Gastrocnemius medialis (tissue), 4 donors: Measurements from ENCODE around the gene PRLH. TPM values are rescaled to one million over a fixed set of nuclear protein-coding genes. Genes with fewer than 3 reads are reported as not detected.

ENCODE experiments used
- ATAC-seq, 2 donors: fragments of 150-250 bp; one replicate each; pipeline ENCODE4 v1.9.1; 2016
- DNase-seq, 2 donors: peaks; one replicate each; pipeline ENCODE4 v3.0.0-alpha.2; 2019
- H3K27ac ChIP-seq, 4 donors: fragments of 200-600 bp; sonication (generic); 1 replicate in 1 of 4; 2 replicates in 3 of 4; pipeline ENCODE4 v1.5.1; 2016 to 2018; ENCODE audit warnings: mild to moderate bottlenecking in 2 of 4, moderate library complexity in 1 of 4
- H3K27me3 ChIP-seq, 3 donors: fragments of 200-600 bp; sonication (generic) in 2 of 3; 1 replicate in 1 of 3; 2 replicates in 2 of 3; pipeline versions ENCODE4 v1.5.1 to v1.6.0; 2016 to 2019; ENCODE audit warnings: mild to moderate bottlenecking in 1 of 3, moderate library complexity in 1 of 3
- H3K36me3 ChIP-seq, 2 donors: fragments of 200-600 bp; sonication (generic) in 1 of 2; one replicate each; pipeline ENCODE4 v1.5.1; 2017 to 2018
- H3K4me1 ChIP-seq, 2 donors: fragments of 200-600 bp; sonication (generic) in 1 of 2; one replicate each; pipeline ENCODE4 v1.5.1; 2016 to 2017; ENCODE audit warnings: mild to moderate bottlenecking in 2 of 2
- H3K4me3 ChIP-seq, 4 donors: fragments of 200-600 bp; sonication (generic) in 3 of 4; 1 replicate in 1 of 4; 2 replicates in 3 of 4; pipeline ENCODE4 v1.5.1; 2016 to 2019; ENCODE audit warnings: mild to moderate bottlenecking in 2 of 4
- H3K9me3 ChIP-seq, 3 donors: fragments of 200-600 bp; sonication (generic) in 2 of 3; 1 replicate in 1 of 3; 2 replicates in 2 of 3; pipeline ENCODE4 v1.5.1; 2016 to 2019
- POLR2A ChIP-seq, 2 donors: fragments of 450-650 bp; IDR thresholded peaks; one replicate each; pipeline ENCODE4 v1.6.1; 2017; ENCODE audit warnings: antibody characterized with exemption in 2 of 2, mild to moderate bottlenecking in 2 of 2, moderate library complexity in 2 of 2
- in situ Hi-C, 4 donors: fragments of 200-750 bp; cut with MboI; loops; one replicate each; pipeline versions ENCODE4 v1.15.0 to v1.8.0; 2017; ENCODE audit warnings: low sequenced_read_pairs in 4 of 4
- intact Hi-C: fragments of 100-400 bp; cut with DNase I; formaldehyde crosslinking; loops from one replicate; pipeline ENCODE4 v1.15.1; 2023; ENCODE audit warnings: low total_unique reads
- total RNA-seq, 4 donors: library from RNA; depleted of rRNA; stranded (reverse); fragments of >200 nt; gene quantifications; one replicate each; pipeline versions ENCODE4 v1.1.0 to v1.2.3, GENCODE V29; 2016
- TF ChIP-seq, protein P1 (sequence below), 5 experiments: fragments of 450-650 bp in 3 of 5; fragments of 200-600 bp in 2 of 5; sonication (generic) in 2 of 5; IDR thresholded peaks in 4 of 5; conservative IDR thresholded peaks in 1 of 5; 1 replicate in 4 of 5; 2 replicates in 1 of 5; pipeline ENCODE4 v1.5.1; 2016 to 2019; ENCODE audit warnings: antibody characterized with exemption in 5 of 5, mild to moderate bottlenecking in 3 of 5, moderate library complexity in 3 of 5

Gene PRLH
- total RNA-seq, 4 donors from 2014 or later: not detected

DNA sequence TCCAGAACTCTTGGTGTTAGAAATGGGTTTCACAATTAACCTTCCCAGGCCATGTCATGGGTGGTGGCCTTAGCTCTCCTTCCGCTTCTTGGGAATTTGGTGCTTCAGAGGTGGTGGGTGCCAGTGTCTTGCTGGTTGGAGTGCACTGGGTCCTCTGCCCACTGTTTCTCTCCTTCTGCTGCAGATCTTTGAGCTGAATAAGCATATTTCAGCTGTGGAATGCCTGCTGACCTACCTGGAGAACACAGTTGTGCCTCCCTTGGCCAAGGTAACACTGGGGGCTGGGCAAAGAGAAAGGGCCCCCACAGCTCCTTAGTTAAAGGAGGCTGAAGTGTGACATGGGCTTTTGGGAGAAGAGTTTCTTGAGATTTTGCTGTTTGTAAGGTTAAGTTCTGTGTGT is 32.0 kb upstream of the PRLH start:
- no peak for ATAC-seq

DNA sequence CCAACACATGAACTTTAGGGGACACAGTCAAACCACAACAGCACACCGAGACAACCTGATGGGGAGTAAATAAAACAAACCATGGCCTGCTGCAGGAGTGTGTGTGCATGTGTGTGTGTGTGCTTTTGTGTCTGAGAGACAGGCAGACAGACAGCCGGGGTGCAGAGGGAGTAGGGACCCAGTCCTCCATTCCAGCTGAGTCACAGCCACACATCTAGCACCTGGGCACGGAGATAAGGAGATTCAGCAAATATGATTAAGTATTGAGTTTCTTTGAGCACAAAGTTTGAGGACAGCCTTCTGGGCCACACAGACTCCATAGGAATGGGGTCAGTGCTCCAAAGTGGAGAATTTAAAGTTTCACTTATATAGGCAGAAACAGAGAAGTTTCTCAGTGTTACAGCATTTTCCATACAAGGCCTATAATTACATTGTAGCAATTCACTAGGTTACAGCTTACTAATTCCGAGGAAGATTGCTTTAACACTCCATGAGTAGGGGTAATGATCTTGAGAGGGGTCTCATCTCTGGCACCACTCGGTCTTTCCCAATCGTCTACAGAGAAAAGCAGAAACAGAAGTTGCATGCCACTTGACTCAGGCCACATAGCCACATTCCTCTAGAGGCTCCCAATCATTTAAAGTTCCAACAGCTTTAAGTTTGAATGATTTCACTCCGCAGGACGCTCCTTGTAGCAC is 30.8 kb upstream of the PRLH start:
- Histone ChIP-seq H3K36me3 (no peaks in the 10 kb centered on the region), H3K4me1 (peaks cover 0 to under 1% of the 10 kb centered on the region in 2 donors), H3K27ac (no peak overlapping the region), H3K27me3 (no peaks in the 10 kb centered on the region), H3K4me3 (no peak overlapping the region), H3K9me3 (no peaks in the 10 kb centered on the region)
- no peak for DNase-seq
- no peak for ATAC-seq
- TF ChIP-seq, protein P1, sequence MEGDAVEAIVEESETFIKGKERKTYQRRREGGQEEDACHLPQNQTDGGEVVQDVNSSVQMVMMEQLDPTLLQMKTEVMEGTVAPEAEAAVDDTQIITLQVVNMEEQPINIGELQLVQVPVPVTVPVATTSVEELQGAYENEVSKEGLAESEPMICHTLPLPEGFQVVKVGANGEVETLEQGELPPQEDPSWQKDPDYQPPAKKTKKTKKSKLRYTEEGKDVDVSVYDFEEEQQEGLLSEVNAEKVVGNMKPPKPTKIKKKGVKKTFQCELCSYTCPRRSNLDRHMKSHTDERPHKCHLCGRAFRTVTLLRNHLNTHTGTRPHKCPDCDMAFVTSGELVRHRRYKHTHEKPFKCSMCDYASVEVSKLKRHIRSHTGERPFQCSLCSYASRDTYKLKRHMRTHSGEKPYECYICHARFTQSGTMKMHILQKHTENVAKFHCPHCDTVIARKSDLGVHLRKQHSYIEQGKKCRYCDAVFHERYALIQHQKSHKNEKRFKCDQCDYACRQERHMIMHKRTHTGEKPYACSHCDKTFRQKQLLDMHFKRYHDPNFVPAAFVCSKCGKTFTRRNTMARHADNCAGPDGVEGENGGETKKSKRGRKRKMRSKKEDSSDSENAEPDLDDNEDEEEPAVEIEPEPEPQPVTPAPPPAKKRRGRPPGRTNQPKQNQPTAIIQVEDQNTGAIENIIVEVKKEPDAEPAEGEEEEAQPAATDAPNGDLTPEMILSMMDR (IDR thresholded peaks at IDR 0.05 in 4 of 5, conservative IDR thresholded peaks at IDR 0.05 in 1 of 5): no peak
- no peak for TF ChIP-seq POLR2A (IDR thresholded peaks at IDR 0.05)
- intact Hi-C loops (no loop called here), in situ Hi-C loops (no loop called here)

More for the DNA sequence above, 32.0 kb upstream of the PRLH start:
- Histone ChIP-seq H3K4me1 (no peaks in the 10 kb centered on the region), H3K36me3 (no peaks in the 10 kb centered on the region), H3K9me3 (no peaks in the 10 kb centered on the region), H3K27ac (no peak overlapping the region), H3K27me3 (no peaks in the 10 kb centered on the region), H3K4me3 (no peak overlapping the region)
- in situ Hi-C loops: no loop called here
- intact Hi-C loops: no loop called here
- no peak for DNase-seq
- TF ChIP-seq, protein P1 (IDR thresholded peaks at IDR 0.05 in 4 of 5, conservative IDR thresholded peaks at IDR 0.05 in 1 of 5): no peak
- TF ChIP-seq POLR2A (IDR thresholded peaks at IDR 0.05): no peak

DNA sequence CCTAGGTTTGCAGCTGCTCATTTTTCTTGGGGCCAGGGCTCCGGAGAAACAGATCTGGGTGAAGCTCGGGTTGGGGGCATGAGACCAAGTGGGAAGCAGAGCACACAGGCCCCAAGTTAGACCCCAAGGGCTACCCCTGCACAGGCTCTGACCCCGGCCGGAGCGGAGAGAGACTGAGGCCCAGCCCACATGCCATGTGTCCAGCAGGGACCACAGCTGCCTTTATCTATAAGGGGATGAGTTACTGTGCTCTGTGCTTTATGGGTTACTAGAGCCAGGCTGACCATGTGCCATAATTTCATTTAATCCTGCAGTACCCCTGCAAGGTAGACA is 30.3 kb upstream of the PRLH start:
- intact Hi-C loops: no loop called here
- in situ Hi-C loops: no loop called here

DNA sequence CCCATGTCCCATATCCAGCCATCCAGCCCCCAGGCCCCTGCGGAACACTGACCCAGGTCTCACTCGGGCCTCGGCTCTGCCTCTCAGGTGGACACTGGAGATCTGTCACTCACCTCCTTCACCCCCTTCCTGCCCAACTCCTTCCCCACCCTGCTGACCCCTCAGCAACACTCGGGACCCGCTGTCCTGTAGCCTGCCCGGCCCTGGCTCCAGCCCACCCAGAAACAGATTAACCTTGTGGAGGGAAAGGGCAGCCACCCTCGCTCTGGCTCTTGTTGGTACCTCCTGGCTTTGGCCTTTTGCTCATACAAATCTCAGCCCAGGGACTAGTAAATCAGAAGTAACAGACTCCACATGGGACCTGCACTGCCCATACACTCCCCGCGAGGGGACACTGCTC is 29.8 kb upstream of the PRLH start:
- Histone ChIP-seq H3K9me3 (no peaks in the 10 kb centered on the region), H3K4me1 (peaks cover 6 to 10% of the 10 kb centered on the region in 2 donors), H3K36me3 (no peaks in the 10 kb centered on the region), H3K27me3 (no peaks in the 10 kb centered on the region), H3K27ac (no peak overlapping the region), H3K4me3 (no peak overlapping the region)
- ATAC-seq: no peak
- no peak for TF ChIP-seq POLR2A (IDR thresholded peaks at IDR 0.05)
- TF ChIP-seq, protein P1 (IDR thresholded peaks at IDR 0.05 in 4 of 5, conservative IDR thresholded peaks at IDR 0.05 in 1 of 5): no peak
- in situ Hi-C loops: no loop called here
- DNase-seq: no peak
- intact Hi-C loops: no loop called here

More for the DNA sequence above, 30.3 kb upstream of the PRLH start:
- H3K9me3 ChIP-seq: no peaks in the 10 kb centered on the region
- DNase-seq (no peak), ATAC-seq (no peak)
- H3K4me1 ChIP-seq: peaks cover 2 to 6% of the 10 kb centered on the region in 2 donors
- no peak overlapping the region for H3K27ac ChIP-seq
- H3K27me3 ChIP-seq: no peaks in the 10 kb centered on the region
- no peak for TF ChIP-seq POLR2A (IDR thresholded peaks at IDR 0.05)
- TF ChIP-seq, protein P1 (IDR thresholded peaks at IDR 0.05 in 4 of 5, conservative IDR thresholded peaks at IDR 0.05 in 1 of 5): no peak
- no peaks in the 10 kb centered on the region for H3K36me3 ChIP-seq
- H3K4me3 ChIP-seq: no peak overlapping the region
